Mesenchymal stem cell (in vitro differentiated cells and primary cell): Measurements from ENCODE around the gene IL4I1.
A peak's percentile ranks its signal among the peaks of the same experiment; 100 is the strongest.

Experiments used
- DNase-seq: peaks from one replicate; pipeline ENCODE4 v3.0.0-alpha.2; 2013
- H2AFZ ChIP-seq: one replicate; pipeline ENCODE4 v1.6.1; 2013; ENCODE audit warnings: low read depth, mild to moderate bottlenecking, control low read depth, inconsistent platforms, low read length, moderate library complexity
- H2AK5ac ChIP-seq: 2 replicates; pipeline ENCODE4 v1.6.1; 2013; ENCODE audit warnings: low read length, moderate library complexity, mild to moderate bottlenecking, inconsistent platforms; ENCODE audit not compliant: severe bottlenecking
- H2BK120ac ChIP-seq: one replicate; pipeline ENCODE4 v1.6.1; 2013; ENCODE audit warnings: low read depth, mild to moderate bottlenecking, inconsistent platforms, low read length, moderate library complexity
- H2BK12ac ChIP-seq, 2 experiments: one replicate each; pipeline ENCODE4 v1.6.1; 2013; ENCODE audit warnings: inconsistent platforms in 2 of 2, low read length in 2 of 2, mild to moderate bottlenecking in 2 of 2, moderate library complexity in 2 of 2, control low read depth in 1 of 2
- H2BK15ac ChIP-seq: one replicate; pipeline ENCODE4 v1.6.1; 2013; ENCODE audit warnings: mild to moderate bottlenecking, low read depth, inconsistent platforms; ENCODE audit not compliant: poor library complexity, severe bottlenecking
- H2BK5ac ChIP-seq: 2 replicates; pipeline ENCODE4 v1.6.1; 2013; ENCODE audit warnings: low read depth, mild to moderate bottlenecking, low read length, control low read depth, inconsistent platforms; ENCODE audit not compliant: poor library complexity, severe bottlenecking
- H3K14ac ChIP-seq, 2 experiments: one replicate each; pipeline ENCODE4 v1.6.1; 2013; ENCODE audit warnings: inconsistent platforms in 2 of 2, low read length in 2 of 2, control low read depth in 1 of 2, mild to moderate bottlenecking in 1 of 2, moderate library complexity in 1 of 2
- H3K18ac ChIP-seq, 2 experiments: one replicate each; pipeline ENCODE4 v1.6.1; 2013; ENCODE audit warnings: inconsistent platforms in 2 of 2, low read length in 2 of 2, control low read depth in 1 of 2, low read depth in 1 of 2, mild to moderate bottlenecking in 1 of 2
- H3K23ac ChIP-seq, 2 experiments: one replicate each; pipeline ENCODE4 v1.6.1; 2013; ENCODE audit warnings: inconsistent platforms in 2 of 2, low read length in 2 of 2, mild to moderate bottlenecking in 2 of 2, moderate library complexity in 2 of 2, control low read depth in 1 of 2
- H3K27ac ChIP-seq: 2 replicates; pipeline ENCODE4 v1.5.1; 2013; ENCODE audit warnings: mild to moderate bottlenecking, moderate library complexity, low read length, control low read depth, inconsistent platforms; ENCODE audit not compliant: poor library complexity, severe bottlenecking
- H3K27me3 ChIP-seq, 2 experiments: 2 replicates each; pipeline versions ENCODE4 v1.6.1 to v1.7.0; 2013; ENCODE audit warnings: low read length in 2 of 2, mild to moderate bottlenecking in 2 of 2, moderate library complexity in 2 of 2, control low read depth in 1 of 2, inconsistent platforms in 1 of 2; ENCODE audit not compliant: control insufficient read depth in 1 of 2, insufficient read depth in 1 of 2
- H3K36me3 ChIP-seq, 2 experiments: 2 replicates each; pipeline versions ENCODE4 v1.6.1 to v1.7.0; 2013; ENCODE audit warnings: low read length in 2 of 2, control low read depth in 1 of 2, inconsistent platforms in 1 of 2, low read depth in 1 of 2, mild to moderate bottlenecking in 1 of 2; ENCODE audit not compliant: insufficient read depth in 2 of 2, control insufficient read depth in 1 of 2
- H3K4ac ChIP-seq, 2 experiments: one replicate each; pipeline ENCODE4 v1.6.1; 2013; ENCODE audit warnings: inconsistent platforms in 2 of 2, low read length in 2 of 2, mild to moderate bottlenecking in 2 of 2, moderate library complexity in 2 of 2, control low read depth in 1 of 2, low read depth in 1 of 2
- H3K4me1 ChIP-seq: 2 replicates; pipeline ENCODE4 v1.6.1; 2013; ENCODE audit warnings: low read depth, low read length, control low read depth; ENCODE audit not compliant: control insufficient read depth, insufficient read depth
- H3K4me2 ChIP-seq: 2 replicates; pipeline ENCODE4 v1.6.1; 2013; ENCODE audit warnings: low read length, mild to moderate bottlenecking, inconsistent platforms; ENCODE audit not compliant: poor library complexity, severe bottlenecking
- H3K4me3 ChIP-seq, 2 experiments: 2 replicates each; pipeline versions ENCODE4 v1.5.1 to v1.7.0; 2013; ENCODE audit warnings: low read length in 2 of 2, mild to moderate bottlenecking in 2 of 2, control low read depth in 1 of 2, low read depth in 1 of 2; ENCODE audit not compliant: insufficient read depth in 1 of 2
- H3K79me1 ChIP-seq: replicated peaks from 2 replicates; pipeline ENCODE4 v1.6.1; 2013; ENCODE audit warnings: mild to moderate bottlenecking, control low read depth, low read length, inconsistent platforms; ENCODE audit not compliant: poor library complexity, severe bottlenecking
- H3K9ac ChIP-seq: 2 replicates; pipeline ENCODE4 v1.7.0; 2013; ENCODE audit warnings: mild to moderate bottlenecking, low read length, moderate library complexity
- H3K9me3 ChIP-seq: 2 replicates; pipeline ENCODE4 v1.7.0; 2013; ENCODE audit warnings: mild to moderate bottlenecking, low read length; ENCODE audit not compliant: control insufficient read depth
- H4K8ac ChIP-seq: one replicate; pipeline ENCODE4 v1.6.1; 2013; ENCODE audit warnings: inconsistent platforms, mild to moderate bottlenecking, low read length, moderate library complexity
- H4K91ac ChIP-seq: one replicate; pipeline ENCODE4 v1.6.1; 2013; ENCODE audit warnings: mild to moderate bottlenecking, low read length, inconsistent platforms
- WGBS: methylation state at CpG from one replicate; pipeline ENCODE4 v1.1.7; 2013; ENCODE audit warnings: mixed read lengths; 5-methylcytosine and 5-hydroxymethylcytosine counted together

IL4I1 gene

GRCh38 chr19:49891393-49891792, 5.3 kb downstream of the IL4I1 start:
- H2BK12ac ChIP-seq, result peak overlapping the region in 1 of 2 experiments; percentile 26
- no peak overlapping the region for H2AK5ac ChIP-seq
- no peak overlapping the region for H4K91ac ChIP-seq
- H2BK15ac ChIP-seq, result no peak overlapping the region
- H3K36me3 ChIP-seq, result peaks cover 7 to 34% of the 10 kb centered on the region in 2 experiments
- H2AFZ ChIP-seq, result no peak overlapping the region
- H4K8ac ChIP-seq, result no peak overlapping the region
- H3K4ac ChIP-seq, result no peak overlapping the region
- DNase-seq, result no peak
- H3K27me3 ChIP-seq, result peaks cover 0 to 8% of the 10 kb centered on the region in 2 experiments
- no peak overlapping the region for H3K23ac ChIP-seq
- no peak overlapping the region for H3K9ac ChIP-seq
- no peak overlapping the region for H3K4me3 ChIP-seq
- H3K9me3 ChIP-seq, result no peaks in the 10 kb centered on the region
- no peak overlapping the region for H3K4me2 ChIP-seq
- H2BK5ac ChIP-seq, result no peak overlapping the region
- no peak overlapping the region for H2BK120ac ChIP-seq
- no peak overlapping the region for H3K14ac ChIP-seq
- 90% methylated on average over 17 of the region's 17 CpGs for WGBS
- H3K18ac ChIP-seq, result no peak overlapping the region
- H3K4me1 ChIP-seq, result peaks cover 18% of the 10 kb centered on the region
- H3K27ac ChIP-seq, result no peak overlapping the region
- H3K79me1 ChIP-seq, result peaks cover 2% of the 10 kb centered on the region

GRCh38 chr19:49890349-49891311, 6.1 kb downstream of the IL4I1 start:
- no peak overlapping the region for H4K91ac ChIP-seq
- H3K14ac ChIP-seq, result peak overlapping the region in 1 of 2 experiments; percentile 66
- no peak overlapping the region for H2AFZ ChIP-seq
- DNase-seq, result no peak
- no peak overlapping the region for H3K9ac ChIP-seq
- H3K4me1 ChIP-seq, result peaks cover 12% of the 10 kb centered on the region
- peak overlapping the region in 1 of 2 experiments; percentile 84 for H2BK12ac ChIP-seq
- H3K4ac ChIP-seq, result peak overlapping the region in 1 of 2 experiments; percentile 18
- peak overlapping the region in 1 of 2 experiments; percentile 14 for H3K23ac ChIP-seq
- peaks cover 0 to 8% of the 10 kb centered on the region in 2 experiments for H3K27me3 ChIP-seq
- H3K27ac ChIP-seq, result no peak overlapping the region
- WGBS, result 19% methylated on average over 66 of the region's 69 CpGs
- H3K9me3 ChIP-seq, result no peaks in the 10 kb centered on the region
- peak overlapping the region; percentile 47 for H3K4me2 ChIP-seq
- H2BK5ac ChIP-seq, result no peak overlapping the region
- peaks cover 2% of the 10 kb centered on the region for H3K79me1 ChIP-seq
- H4K8ac ChIP-seq, result no peak overlapping the region
- no peak overlapping the region for H2AK5ac ChIP-seq
- H2BK120ac ChIP-seq, result no peak overlapping the region
- peak overlapping the region in 1 of 2 experiments; percentile 40 for H3K18ac ChIP-seq
- H3K4me3 ChIP-seq, result peak overlapping the region in 1 of 2 experiments; percentile 44
- H2BK15ac ChIP-seq, result no peak overlapping the region
- peaks cover 13 to 36% of the 10 kb centered on the region in 2 experiments for H3K36me3 ChIP-seq

- H2BK5ac ChIP-seq, result no peak overlapping the region
- H3K14ac ChIP-seq, result peak overlapping the region in 1 of 2 experiments; percentile 68
- no peak overlapping the region for H3K9ac ChIP-seq
- H3K4me1 ChIP-seq, result peaks cover 11% of the 10 kb centered on the region
- H4K91ac ChIP-seq, result no peak overlapping the region
- peak overlapping the region in 1 of 2 experiments; percentile 40 for H3K18ac ChIP-seq
- 49% methylated on average over 66 of the region's 71 CpGs for WGBS
- DNase-seq, result peak; percentile 60
- peak overlapping the region in 1 of 2 experiments; percentile 18 for H3K4ac ChIP-seq
- H3K23ac ChIP-seq, result peak overlapping the region in 1 of 2 experiments; percentile 16
- peak overlapping the region; percentile 35 for H4K8ac ChIP-seq
- H3K9me3 ChIP-seq, result no peaks in the 10 kb centered on the region
- H3K4me2 ChIP-seq, result peak overlapping the region; percentile 47
- H2BK12ac ChIP-seq, result peak overlapping the region in 1 of 2 experiments; percentile 84
- peak overlapping the region in 1 of 2 experiments; percentile 44 for H3K4me3 ChIP-seq
- H2BK15ac ChIP-seq, result no peak overlapping the region
- H2AFZ ChIP-seq, result no peak overlapping the region
- H2BK120ac ChIP-seq, result no peak overlapping the region
- no peak overlapping the region for H3K27ac ChIP-seq
- H3K27me3 ChIP-seq, result peaks cover 0 to 8% of the 10 kb centered on the region in 2 experiments
- H3K79me1 ChIP-seq, result peaks cover 2% of the 10 kb centered on the region
- H2AK5ac ChIP-seq, result no peak overlapping the region
- H3K36me3 ChIP-seq, result peaks cover 20 to 42% of the 10 kb centered on the region in 2 experiments
Measured at GRCh38 chr19:49889687-49890348, 6.9 kb downstream of the IL4I1 start.
